ENCODE results near the gene GLG1. TPM values are rescaled to one million over a fixed set of nuclear protein-coding genes. Genes with fewer than 3 reads are reported as not detected.

The GLG1 gene
- total RNA-seq, 1 experiment from 2014 or later = 99.1 TPM

DNA sequence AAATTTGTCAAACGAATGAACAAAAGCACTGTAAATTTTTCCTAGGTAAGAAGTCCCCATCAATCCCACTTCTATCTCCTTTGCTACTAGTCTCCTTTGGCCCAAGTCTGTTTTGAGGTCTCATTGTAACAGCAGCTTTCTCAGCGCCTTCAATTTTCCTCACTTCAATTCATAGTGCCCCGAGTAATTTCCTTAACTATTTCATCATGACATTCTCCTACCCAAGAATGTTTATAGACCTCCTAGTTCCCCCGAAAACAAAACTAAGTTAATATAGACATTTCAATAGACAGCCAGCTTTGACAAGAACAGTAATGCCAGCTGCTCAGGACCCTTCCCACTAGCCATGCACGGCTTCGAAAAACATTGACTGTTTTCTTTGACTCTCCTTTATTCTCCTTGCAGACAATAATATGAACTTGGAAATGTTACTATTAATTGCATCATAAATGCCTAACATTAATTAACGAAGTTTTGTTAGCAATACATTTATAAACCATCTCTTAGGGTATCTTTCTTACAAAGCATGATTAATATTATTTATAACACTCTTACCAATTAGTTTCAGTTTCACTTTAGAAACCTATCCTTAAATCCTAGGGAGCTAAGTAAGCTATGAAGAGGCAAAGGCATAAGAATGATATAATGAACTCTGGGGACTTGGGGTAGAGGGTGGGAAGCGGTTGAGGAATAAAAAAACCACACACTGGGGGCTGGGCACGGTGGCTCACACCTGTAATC is 22.8 kb downstream of the GLG1 start:
- Mint-ChIP-seq H3K4me3 (ENCODE audit: unreplicated experiment) (no peak overlapping the region), H3K27me3 (ENCODE audit: insufficient read depth, unreplicated experiment) (no peaks in the 10 kb centered on the region), H3K27ac (ENCODE audit: low read depth, unreplicated experiment) (peak overlapping the region; percentile 47), H3K9me3 (ENCODE audit: unreplicated experiment) (no peaks in the 10 kb centered on the region), H3K36me3 (ENCODE audit: insufficient read depth, unreplicated experiment) (peaks cover 25% of the 10 kb centered on the region), H3K4me1 (ENCODE audit: insufficient read depth, unreplicated experiment) (peaks cover 15% of the 10 kb centered on the region)
- TF ChIP-seq, protein P1, sequence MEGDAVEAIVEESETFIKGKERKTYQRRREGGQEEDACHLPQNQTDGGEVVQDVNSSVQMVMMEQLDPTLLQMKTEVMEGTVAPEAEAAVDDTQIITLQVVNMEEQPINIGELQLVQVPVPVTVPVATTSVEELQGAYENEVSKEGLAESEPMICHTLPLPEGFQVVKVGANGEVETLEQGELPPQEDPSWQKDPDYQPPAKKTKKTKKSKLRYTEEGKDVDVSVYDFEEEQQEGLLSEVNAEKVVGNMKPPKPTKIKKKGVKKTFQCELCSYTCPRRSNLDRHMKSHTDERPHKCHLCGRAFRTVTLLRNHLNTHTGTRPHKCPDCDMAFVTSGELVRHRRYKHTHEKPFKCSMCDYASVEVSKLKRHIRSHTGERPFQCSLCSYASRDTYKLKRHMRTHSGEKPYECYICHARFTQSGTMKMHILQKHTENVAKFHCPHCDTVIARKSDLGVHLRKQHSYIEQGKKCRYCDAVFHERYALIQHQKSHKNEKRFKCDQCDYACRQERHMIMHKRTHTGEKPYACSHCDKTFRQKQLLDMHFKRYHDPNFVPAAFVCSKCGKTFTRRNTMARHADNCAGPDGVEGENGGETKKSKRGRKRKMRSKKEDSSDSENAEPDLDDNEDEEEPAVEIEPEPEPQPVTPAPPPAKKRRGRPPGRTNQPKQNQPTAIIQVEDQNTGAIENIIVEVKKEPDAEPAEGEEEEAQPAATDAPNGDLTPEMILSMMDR (IDR thresholded peaks at IDR 0.05; ENCODE audit: unreplicated experiment) = no peak
- CTCF ChIA-PET = interaction anchor here (0.6 to 1.2 kb wide), 4 partner anchors 9 to 668 kb away, joined by 3 to 5 read pairs (median 4); no protein-coding TSS in a partner anchor
- intact Hi-C loops (cut with micrococcal nuclease) = no loop called here
- POLR2A ChIA-PET = interaction anchor here (1.4 to 2.0 kb wide), 2 partner anchors 18 to 23 kb away, joined by 4 read pairs; partner anchors contain the start of gene GLG1
- BruUV-seq (replicated peaks) = no TSS peak
- no peak for DNase-seq (ENCODE audit: unreplicated experiment)

DNA sequence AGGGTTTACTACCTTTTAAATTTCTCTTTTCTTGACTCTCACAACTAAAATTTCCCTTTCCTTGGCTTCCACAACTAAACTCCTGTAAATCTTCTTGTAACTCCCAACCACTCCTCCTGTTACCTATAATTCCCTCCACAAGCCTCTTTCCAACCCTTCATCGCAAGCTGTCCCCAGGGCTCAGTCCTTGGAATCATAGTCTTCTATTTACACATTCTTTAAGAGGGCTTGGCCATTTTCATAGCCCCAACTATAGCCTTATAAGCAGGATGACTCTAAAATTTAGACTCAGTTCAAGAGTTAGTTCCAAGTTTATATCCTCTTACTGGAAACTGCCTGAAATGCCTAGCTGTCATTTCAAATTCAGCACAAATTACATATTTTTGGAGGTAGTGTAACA is 23.9 kb downstream of the GLG1 start:
- no TSS peak for BruUV-seq (replicated peaks)
- Mint-ChIP-seq H3K36me3 (ENCODE audit: insufficient read depth, unreplicated experiment) (peaks cover 21% of the 10 kb centered on the region), H3K4me3 (ENCODE audit: unreplicated experiment) (no peak overlapping the region), H3K27me3 (ENCODE audit: insufficient read depth, unreplicated experiment) (no peaks in the 10 kb centered on the region), H3K4me1 (ENCODE audit: insufficient read depth, unreplicated experiment) (peaks cover 24% of the 10 kb centered on the region), H3K9me3 (ENCODE audit: unreplicated experiment) (no peaks in the 10 kb centered on the region), H3K27ac (ENCODE audit: low read depth, unreplicated experiment) (peak overlapping the region; percentile 28)
- no peak for DNase-seq (ENCODE audit: unreplicated experiment)
- ChIA-PET POLR2A (interaction anchor here (1.1 kb wide), 1 partner anchor 23 kb away, joined by 5 read pairs; no protein-coding TSS in a partner anchor), CTCF (interaction anchor here (1.0 to 1.2 kb wide), 2 partner anchors 9 to 40 kb away, joined by 3 to 4 read pairs; no protein-coding TSS in a partner anchor)
- TF ChIP-seq, protein P1 (IDR thresholded peaks at IDR 0.05; ENCODE audit: unreplicated experiment) = no peak
- intact Hi-C loops (cut with micrococcal nuclease) = no loop called here

DNA sequence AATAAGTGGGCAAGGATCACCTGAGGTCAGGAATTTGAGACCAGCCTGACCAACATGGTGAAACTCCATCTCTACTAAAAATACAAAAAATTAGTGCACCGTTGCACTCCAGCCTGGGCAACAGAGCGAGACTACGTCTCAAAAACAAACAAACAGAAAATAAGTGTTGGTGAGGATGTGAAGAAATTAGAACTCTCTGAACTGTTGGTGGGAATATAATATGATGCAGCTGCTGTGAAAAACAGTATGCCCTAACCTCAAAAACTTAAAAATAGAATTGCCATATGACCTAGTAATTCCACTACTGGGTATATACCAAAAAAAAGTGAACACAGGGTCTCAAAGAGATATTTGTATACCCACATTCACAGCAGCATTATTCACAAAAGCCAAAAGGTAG is 26.1 kb downstream of the GLG1 start:
- POLR2A ChIA-PET = interaction anchor here (3.3 kb wide), 1 partner anchor 26 kb away, joined by 14 read pairs; the partner anchor contains the start of gene GLG1
- H3K4me1 Mint-ChIP-seq (ENCODE audit: insufficient read depth, unreplicated experiment) = peaks cover 27% of the 10 kb centered on the region
- DNase-seq (ENCODE audit: unreplicated experiment) = no peak
- no peak overlapping the region for H3K4me3 Mint-ChIP-seq (ENCODE audit: unreplicated experiment)
- H3K27ac Mint-ChIP-seq (ENCODE audit: low read depth, unreplicated experiment) = no peak overlapping the region
- H3K9me3 Mint-ChIP-seq (ENCODE audit: unreplicated experiment) = no peaks in the 10 kb centered on the region
- BruUV-seq (replicated peaks) = no TSS peak
- TF ChIP-seq, protein P1 (IDR thresholded peaks at IDR 0.05; ENCODE audit: unreplicated experiment) = no peak
- intact Hi-C loops (cut with micrococcal nuclease) = no loop called here
- CTCF ChIA-PET = no interaction called here
- no peaks in the 10 kb centered on the region for H3K27me3 Mint-ChIP-seq (ENCODE audit: insufficient read depth, unreplicated experiment)
- peaks cover 21% of the 10 kb centered on the region for H3K36me3 Mint-ChIP-seq (ENCODE audit: insufficient read depth, unreplicated experiment)

DNA sequence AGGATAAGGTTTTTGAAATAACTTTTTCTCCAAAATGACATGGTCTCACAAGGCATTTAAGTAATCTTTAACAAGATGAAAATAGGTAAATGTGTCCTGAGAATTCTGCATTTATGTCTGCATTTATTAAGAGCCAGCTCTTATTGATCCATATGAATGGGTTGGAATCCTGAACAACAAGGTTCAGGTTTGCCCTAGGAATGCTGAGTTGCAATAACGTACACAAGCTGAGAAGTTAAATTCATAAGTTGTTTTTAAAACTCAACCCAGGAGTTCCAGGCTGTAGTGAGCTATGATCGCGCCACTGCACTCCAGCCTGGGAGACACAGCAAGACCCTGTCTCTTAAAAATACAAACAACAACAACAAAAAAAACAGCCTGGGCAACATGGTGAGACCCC is 28.1 kb downstream of the GLG1 start:
- TF ChIP-seq, protein P1 (IDR thresholded peaks at IDR 0.05; ENCODE audit: unreplicated experiment) = no peak
- intact Hi-C loops (cut with micrococcal nuclease) = no loop called here
- CTCF ChIA-PET = interaction anchor here (0.6 kb wide), 1 partner anchor 17 kb away, joined by 4 read pairs; no protein-coding TSS in a partner anchor
- no peak overlapping the region for H3K4me3 Mint-ChIP-seq (ENCODE audit: unreplicated experiment)
- no peak overlapping the region for H3K27ac Mint-ChIP-seq (ENCODE audit: low read depth, unreplicated experiment)
- H3K4me1 Mint-ChIP-seq (ENCODE audit: insufficient read depth, unreplicated experiment) = peaks cover 21% of the 10 kb centered on the region
- H3K36me3 Mint-ChIP-seq (ENCODE audit: insufficient read depth, unreplicated experiment) = peaks cover 13% of the 10 kb centered on the region
- no TSS peak for BruUV-seq (replicated peaks)
- H3K9me3 Mint-ChIP-seq (ENCODE audit: unreplicated experiment) = no peaks in the 10 kb centered on the region
- no peaks in the 10 kb centered on the region for H3K27me3 Mint-ChIP-seq (ENCODE audit: insufficient read depth, unreplicated experiment)
- POLR2A ChIA-PET = interaction anchor here (1.0 to 3.3 kb wide), 6 partner anchors 9 to 28 kb away, joined by 4 to 14 read pairs (median 7); partner anchors contain the start of gene GLG1
- no peak for DNase-seq (ENCODE audit: unreplicated experiment)

Measured in MCF 10A (cell line).